Activated CD4-positive, alpha-beta memory T cell treated with anti-CD3 and anti-CD28 coated beads, Interleukin-2, amount 10 ng/mL, durations not matched to agents 7 days and 5 days (primary cell): ENCODE results near the gene BUD13. TPM values are rescaled to one million over a fixed set of nuclear protein-coding genes. Genes with fewer than 3 reads are reported as not detected.

Experiments used
- CTCF ChIA-PET: fragments of 350-600 bp; sonication (Branson Sonifier 250); formaldehyde crosslinking; loops from one replicate; lab custom pipeline; 2021; ENCODE audit warnings: antibody characterized with exemption, inconsistent platforms; lab: Charles Lee
- POLR2A ChIA-PET: fragments of 350-600 bp; sonication (Branson Sonifier 250); formaldehyde crosslinking; loops from one replicate; lab custom pipeline; 2021; ENCODE audit warnings: antibody characterized with exemption; lab: Charles Lee
- DNase-seq: peaks from one replicate; pipeline ENCODE4 v3.0.0-alpha.2; 2020
- H3K27ac Mint-ChIP-seq: one replicate; pipeline ENCODE4 v1.8.0; 2021; ENCODE audit warnings: mild to moderate bottlenecking, mixed read lengths
- H3K27me3 Mint-ChIP-seq: one replicate; pipeline ENCODE4 v1.8.0; 2021; ENCODE audit warnings: mixed read lengths
- H3K36me3 Mint-ChIP-seq: one replicate; pipeline ENCODE4 v1.8.0; 2021; ENCODE audit warnings: low read depth, mixed read lengths
- H3K4me1 Mint-ChIP-seq: one replicate; pipeline ENCODE4 v1.8.0; 2021; ENCODE audit warnings: mixed read lengths
- H3K4me3 Mint-ChIP-seq: one replicate; pipeline ENCODE4 v1.8.0; 2021; ENCODE audit warnings: mild to moderate bottlenecking, mixed read lengths
- H3K9me3 Mint-ChIP-seq: one replicate; pipeline ENCODE4 v1.8.0; 2021; ENCODE audit warnings: mixed read lengths
- total RNA-seq, 2 experiments: library from RNA; stranded (reverse); gene quantifications; one replicate each; pipeline ENCODE4 v1.2.3, GENCODE V29; 2021

BUD13 gene
- total RNA-seq, 2 experiments from 2014 or later = 34.1 to 35.1 TPM

GRCh38 chr11:116791002-116791812 is 18.4 kb upstream of the BUD13 start:
- Mint-ChIP-seq H3K4me3 (no peak overlapping the region), H3K36me3 (peaks cover 12% of the 10 kb centered on the region), H3K4me1 (peaks cover 22% of the 10 kb centered on the region), H3K27ac (no peak overlapping the region), H3K27me3 (peaks cover 9% of the 10 kb centered on the region), H3K9me3 (no peaks in the 10 kb centered on the region)
- ChIA-PET CTCF (interaction anchor here (0.6 to 9.6 kb wide), 38 partner anchors 8 to 536 kb away, joined by 3 to 158 read pairs (median 5); partner anchors contain the start of genes APOA1, APOA4, BUD13 and CEP164), POLR2A (interaction anchor here (1.2 to 6.9 kb wide), 4 partner anchors 16 to 315 kb away, joined by 4 to 119 read pairs (median 10); partner anchors contain the start of gene BUD13)
- peak; percentile 79 for DNase-seq

GRCh38 chr11:116790167-116791001 is 17.6 kb upstream of the BUD13 start:
- Mint-ChIP-seq H3K27me3 (peaks cover 9% of the 10 kb centered on the region), H3K36me3 (peaks cover 20% of the 10 kb centered on the region), H3K27ac (no peak overlapping the region), H3K4me1 (peaks cover 30% of the 10 kb centered on the region), H3K9me3 (no peaks in the 10 kb centered on the region), H3K4me3 (no peak overlapping the region)
- no peak for DNase-seq
- ChIA-PET POLR2A (interaction anchor here (0.7 to 6.9 kb wide), 8 partner anchors 15 to 316 kb away, joined by 3 to 119 read pairs (median 4); partner anchors contain the start of genes BUD13 and SIK3), CTCF (interaction anchor here (1.0 to 9.6 kb wide), 31 partner anchors 8 to 436 kb away, joined by 3 to 158 read pairs (median 5); partner anchors contain the start of genes APOA1, APOA4, BUD13 and PAFAH1B2)

- ChIA-PET POLR2A (interaction anchor here (2.6 to 6.9 kb wide), 2 partner anchors 14 to 65 kb away, joined by 11 to 119 read pairs; partner anchors contain the start of gene BUD13), CTCF (interaction anchor here (1.5 to 9.6 kb wide), 3 partner anchors 46 to 356 kb away, joined by 5 to 158 read pairs (median 84); partner anchors contain the start of genes APOA1 and PAFAH1B2)
- Mint-ChIP-seq H3K9me3 (no peaks in the 10 kb centered on the region), H3K4me1 (peaks cover 44% of the 10 kb centered on the region), H3K27ac (peak overlapping the region; percentile 7), H3K36me3 (peaks cover 34% of the 10 kb centered on the region), H3K4me3 (no peak overlapping the region), H3K27me3 (peaks cover 9% of the 10 kb centered on the region)
- no peak for DNase-seq
These were observed 16.2 kb upstream of the BUD13 start for GRCh38 chr11:116788975-116789374.

- Mint-ChIP-seq H3K4me3 (peak overlapping the region; percentile 91), H3K27me3 (peaks cover 9% of the 10 kb centered on the region), H3K9me3 (no peaks in the 10 kb centered on the region), H3K36me3 (peaks cover 36% of the 10 kb centered on the region), H3K27ac (peak overlapping the region; percentile 82), H3K4me1 (peaks cover 46% of the 10 kb centered on the region)
- no peak for DNase-seq
- ChIA-PET CTCF (interaction anchor here (0.6 to 9.6 kb wide), 5 partner anchors 18 to 334 kb away, joined by 3 to 158 read pairs (median 4); partner anchors contain the start of genes APOA1 and SIK3), POLR2A (interaction anchor here (1.1 to 6.9 kb wide), 10 partner anchors 7 to 443 kb away, joined by 3 to 119 read pairs (median 8); partner anchors contain the start of genes BUD13, PAFAH1B2, PCSK7 and SIK3)
These were observed 15.7 kb upstream of the BUD13 start for GRCh38 chr11:116788534-116788933.

GRCh38 chr11:116787786-116788486 is 15.1 kb upstream of the BUD13 start, which contains the start of gene ZPR1:
ZPR1 (minus strand) TSS chr11:116788023; CDS start chr11:116787990, 33 bp downstream.
- Mint-ChIP-seq H3K36me3 (peaks cover 42% of the 10 kb centered on the region), H3K9me3 (no peaks in the 10 kb centered on the region), H3K27me3 (peaks cover 9% of the 10 kb centered on the region), H3K4me1 (peaks cover 52% of the 10 kb centered on the region), H3K27ac (peak within 1 kb of the TSS; percentile 82), H3K4me3 (peak within 1 kb of the TSS; percentile 91)
- CTCF ChIA-PET = interaction anchor here (0.6 to 9.6 kb wide), 10 partner anchors 11 to 439 kb away, joined by 3 to 158 read pairs (median 4); partner anchors contain the start of genes APOA1, BUD13 and SIK3
- POLR2A ChIA-PET = interaction anchor here (0.8 to 6.9 kb wide), 16 partner anchors 8 to 444 kb away, joined by 3 to 119 read pairs (median 4); partner anchors contain the start of genes BUD13, PAFAH1B2, PCSK7 and SIK3
- peak; percentile 89 for DNase-seq

GRCh38 chr11:116787436-116787785 is 14.6 kb upstream of the BUD13 start:
- no peak for DNase-seq
- peaks cover 9% of the 10 kb centered on the region for H3K27me3 Mint-ChIP-seq
- H3K27ac Mint-ChIP-seq = peak overlapping the region; percentile 82
- ChIA-PET POLR2A (interaction anchor here (0.8 to 6.9 kb wide), 21 partner anchors 9 to 444 kb away, joined by 3 to 119 read pairs (median 4); partner anchors contain the start of genes BUD13, PAFAH1B2, PCSK7 and SIK3), CTCF (interaction anchor here (0.8 to 9.6 kb wide), 10 partner anchors 11 to 439 kb away, joined by 3 to 158 read pairs (median 4); partner anchors contain the start of genes APOA1, BUD13 and SIK3)
- H3K4me1 Mint-ChIP-seq = peaks cover 58% of the 10 kb centered on the region
- H3K4me3 Mint-ChIP-seq = peak overlapping the region; percentile 91
- H3K9me3 Mint-ChIP-seq = no peaks in the 10 kb centered on the region
- peaks cover 47% of the 10 kb centered on the region for H3K36me3 Mint-ChIP-seq

- peaks cover 9% of the 10 kb centered on the region for H3K27me3 Mint-ChIP-seq
- peak overlapping the region; percentile 91 for H3K4me3 Mint-ChIP-seq
- ChIA-PET CTCF (interaction anchor here (0.9 to 9.6 kb wide), 7 partner anchors 10 to 440 kb away, joined by 3 to 158 read pairs (median 5); partner anchors contain the start of genes APOA1 and BUD13), POLR2A (interaction anchor here (0.8 to 6.9 kb wide), 18 partner anchors 12 to 443 kb away, joined by 3 to 119 read pairs (median 4); partner anchors contain the start of genes BUD13, PAFAH1B2 and SIK3)
- DNase-seq = no peak
- peaks cover 62% of the 10 kb centered on the region for H3K4me1 Mint-ChIP-seq
- no peaks in the 10 kb centered on the region for H3K9me3 Mint-ChIP-seq
- peaks cover 52% of the 10 kb centered on the region for H3K36me3 Mint-ChIP-seq
- peak overlapping the region; percentile 82 for H3K27ac Mint-ChIP-seq
These were observed 14.2 kb upstream of the BUD13 start for GRCh38 chr11:116786966-116787365.

GRCh38 chr11:116786326-116786725 is 13.5 kb upstream of the BUD13 start:
- peak overlapping the region; percentile 91 for H3K4me3 Mint-ChIP-seq
- H3K4me1 Mint-ChIP-seq = peaks cover 64% of the 10 kb centered on the region
- no peak for DNase-seq
- POLR2A ChIA-PET = interaction anchor here (0.9 to 6.9 kb wide), 9 partner anchors 11 to 143 kb away, joined by 3 to 119 read pairs (median 5); partner anchors contain the start of gene BUD13
- peaks cover 58% of the 10 kb centered on the region for H3K36me3 Mint-ChIP-seq
- H3K27me3 Mint-ChIP-seq = peaks cover 9% of the 10 kb centered on the region
- H3K9me3 Mint-ChIP-seq = no peaks in the 10 kb centered on the region
- no peak overlapping the region for H3K27ac Mint-ChIP-seq
- CTCF ChIA-PET = interaction anchor here (0.9 to 9.6 kb wide), 5 partner anchors 14 to 320 kb away, joined by 3 to 158 read pairs (median 5); partner anchors contain the start of genes APOA1 and BUD13

- Mint-ChIP-seq H3K36me3 (peaks cover 93% of the 10 kb centered on the region), H3K9me3 (no peaks in the 10 kb centered on the region), H3K4me3 (no peak overlapping the region), H3K27me3 (no peaks in the 10 kb centered on the region), H3K27ac (peak overlapping the region; percentile 75), H3K4me1 (peaks cover 79% of the 10 kb centered on the region)
- POLR2A ChIA-PET = interaction anchor here (0.8 to 2.7 kb wide), 5 partner anchors 9 to 396 kb away, joined by 3 to 31 read pairs (median 6); partner anchors contain the start of genes BUD13 and PAFAH1B2
- no peak for DNase-seq
- CTCF ChIA-PET = interaction anchor here (0.5 to 2.7 kb wide), 5 partner anchors 8 to 444 kb away, joined by 3 to 13 read pairs (median 4); partner anchors contain the start of genes APOA1 and APOA5
These were observed 9.9 kb upstream of the BUD13 start for GRCh38 chr11:116782728-116783127.

GRCh38 chr11:116778556-116778955 is 5.8 kb upstream of the BUD13 start:
- Mint-ChIP-seq H3K4me1 (peaks cover 72% of the 10 kb centered on the region), H3K27ac (no peak overlapping the region), H3K27me3 (no peaks in the 10 kb centered on the region), H3K4me3 (no peak overlapping the region), H3K9me3 (no peaks in the 10 kb centered on the region), H3K36me3 (peaks cover 83% of the 10 kb centered on the region)
- no peak for DNase-seq
- ChIA-PET CTCF (no interaction called here), POLR2A (interaction anchor here (8.8 kb wide), 1 partner anchor 10 kb away, joined by 119 read pairs; the partner anchor contains the start of genes APOA5 and ZPR1)
